Mucosa of descending colon (tissue), 3 donors: ENCODE measurements around the gene SH3PXD2A. TPM values are rescaled to one million over a fixed set of nuclear protein-coding genes. Genes with fewer than 3 reads are reported as not detected.

ENCODE experiments used
- ATAC-seq: fragments of 200-7000 bp; cut with Tn5 transposase; one replicate; pipeline ENCODE4 v1.9.1; 2020; ENCODE audit warnings: mild to moderate bottlenecking, moderate library complexity
- DNase-seq, 3 donors: peaks; one replicate each; pipeline ENCODE4 v3.0.0-alpha.2; 2020
- H3K36me3 ChIP-seq: fragments of 200-600 bp; one replicate; pipeline ENCODE4 v1.8.0; 2021; ENCODE audit warnings: low read depth, mild to moderate bottlenecking
- H3K4me1 ChIP-seq: fragments of 200-600 bp; one replicate; pipeline ENCODE4 v1.8.0; 2021; ENCODE audit warnings: low read depth, mild to moderate bottlenecking
- H3K4me3 ChIP-seq: fragments of 200-600 bp; one replicate; pipeline ENCODE4 v1.8.0; 2021; ENCODE audit warnings: mild to moderate bottlenecking
- H3K9me3 ChIP-seq: fragments of 200-600 bp; one replicate; pipeline ENCODE4 v1.8.0; 2021; ENCODE audit warnings: mild to moderate bottlenecking
- intact Hi-C, 2 donors: fragments of 100-400 bp; cut with DNase I in 1 of 2; cut with micrococcal nuclease in 1 of 2; formaldehyde crosslinking; loops; one replicate each; pipeline versions ENCODE4 v1.11.0 to v1.11.1; 2022; cut with DNase I, micrococcal nuclease
- total RNA-seq, 3 donors: library from RNA; stranded (reverse); fragmentation: NEBNext Ultra II Directional in 2 of 3; extraction: Animal tissue kit (Norgen Biotek cat#: 25700) in 2 of 3; gene quantifications; one replicate each; pipeline versions ENCODE4 v1.2.1 to v1.2.4, GENCODE V29; 2021 to 2023
- TF ChIP-seq, protein P1 (sequence below): fragments of 200-600 bp; IDR thresholded peaks from one replicate; pipeline ENCODE4 v1.8.0; 2022; ENCODE audit warnings: antibody characterized with exemption, mild to moderate bottlenecking
- donor health status: DM: no; HTN: no; CAD: no; lungs with moderate emphysema.
- donor health status: DM: no; HTN: no; CAD: no.
- donor health status: DM: no; HTN: yes; CAD: no.

SH3PXD2A gene
- total RNA-seq, 3 donors from 2014 or later, result 46.1 to 91.4 (median 60.6) TPM

DNA sequence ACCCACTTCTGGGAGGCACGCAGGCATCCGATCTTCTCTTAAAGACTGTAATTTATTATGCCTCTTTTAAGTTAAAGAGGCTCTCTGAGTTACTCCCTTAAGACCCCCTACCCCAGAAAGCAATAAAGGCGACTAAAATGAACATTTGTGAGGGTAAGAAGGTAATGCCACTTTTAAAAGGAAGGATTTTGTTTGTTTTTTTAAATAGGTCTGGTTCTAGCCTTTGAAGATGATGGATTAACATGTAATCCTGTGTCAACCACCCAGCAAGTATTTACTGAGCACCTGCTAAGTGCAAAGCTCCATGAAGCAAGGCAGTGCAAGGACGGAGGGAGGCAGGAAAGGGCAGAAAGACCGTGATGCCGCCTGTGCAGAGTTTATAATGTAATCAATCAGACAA, 26.1 kb downstream of the SH3PXD2A start:
- TF ChIP-seq, protein P1, sequence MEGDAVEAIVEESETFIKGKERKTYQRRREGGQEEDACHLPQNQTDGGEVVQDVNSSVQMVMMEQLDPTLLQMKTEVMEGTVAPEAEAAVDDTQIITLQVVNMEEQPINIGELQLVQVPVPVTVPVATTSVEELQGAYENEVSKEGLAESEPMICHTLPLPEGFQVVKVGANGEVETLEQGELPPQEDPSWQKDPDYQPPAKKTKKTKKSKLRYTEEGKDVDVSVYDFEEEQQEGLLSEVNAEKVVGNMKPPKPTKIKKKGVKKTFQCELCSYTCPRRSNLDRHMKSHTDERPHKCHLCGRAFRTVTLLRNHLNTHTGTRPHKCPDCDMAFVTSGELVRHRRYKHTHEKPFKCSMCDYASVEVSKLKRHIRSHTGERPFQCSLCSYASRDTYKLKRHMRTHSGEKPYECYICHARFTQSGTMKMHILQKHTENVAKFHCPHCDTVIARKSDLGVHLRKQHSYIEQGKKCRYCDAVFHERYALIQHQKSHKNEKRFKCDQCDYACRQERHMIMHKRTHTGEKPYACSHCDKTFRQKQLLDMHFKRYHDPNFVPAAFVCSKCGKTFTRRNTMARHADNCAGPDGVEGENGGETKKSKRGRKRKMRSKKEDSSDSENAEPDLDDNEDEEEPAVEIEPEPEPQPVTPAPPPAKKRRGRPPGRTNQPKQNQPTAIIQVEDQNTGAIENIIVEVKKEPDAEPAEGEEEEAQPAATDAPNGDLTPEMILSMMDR, result no peak
- DNase-seq, result no peak
- intact Hi-C loops, result no loop called here
- no peaks in the 10 kb centered on the region for H3K36me3 ChIP-seq
- no peak for ATAC-seq
- no peaks in the 10 kb centered on the region for H3K9me3 ChIP-seq
- peaks cover 21% of the 10 kb centered on the region for H3K4me1 ChIP-seq
- no peak overlapping the region for H3K4me3 ChIP-seq

DNA sequence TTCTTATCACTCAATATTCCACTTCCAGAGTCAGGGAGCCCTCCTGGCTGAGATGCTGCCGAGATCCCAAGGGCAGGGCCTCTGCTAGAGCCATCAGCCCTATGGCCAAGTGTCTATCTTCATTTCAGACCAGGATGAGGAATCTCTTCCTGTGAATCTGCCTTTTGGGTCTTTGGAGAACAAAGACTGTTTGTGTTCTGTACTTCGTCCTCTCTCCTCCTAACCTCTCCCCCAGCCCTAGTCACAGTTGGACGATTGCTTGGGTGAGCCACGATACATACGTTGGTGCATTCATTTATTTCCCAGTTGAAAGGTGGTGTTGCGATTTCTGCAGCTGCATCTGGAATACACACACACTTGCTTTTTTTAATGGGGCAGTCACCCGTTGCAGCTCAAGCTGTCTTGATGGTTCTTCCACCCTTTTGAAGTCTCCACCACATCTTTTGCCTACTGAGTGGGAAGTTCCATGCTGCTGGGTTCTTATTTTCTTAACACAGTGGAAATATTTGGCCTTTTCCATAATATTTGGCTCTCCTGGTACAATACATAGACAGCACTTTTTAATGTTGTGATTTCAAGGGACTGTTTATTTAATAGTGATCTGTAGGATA, 26.7 kb downstream of the SH3PXD2A start:
- intact Hi-C loops, result no loop called here
- no peaks in the 10 kb centered on the region for H3K9me3 ChIP-seq
- TF ChIP-seq, protein P1, result no peak
- DNase-seq, result no peak
- H3K36me3 ChIP-seq, result no peaks in the 10 kb centered on the region
- ATAC-seq, result peak; percentile 3
- no peak overlapping the region for H3K4me3 ChIP-seq
- peaks cover 21% of the 10 kb centered on the region for H3K4me1 ChIP-seq

DNA sequence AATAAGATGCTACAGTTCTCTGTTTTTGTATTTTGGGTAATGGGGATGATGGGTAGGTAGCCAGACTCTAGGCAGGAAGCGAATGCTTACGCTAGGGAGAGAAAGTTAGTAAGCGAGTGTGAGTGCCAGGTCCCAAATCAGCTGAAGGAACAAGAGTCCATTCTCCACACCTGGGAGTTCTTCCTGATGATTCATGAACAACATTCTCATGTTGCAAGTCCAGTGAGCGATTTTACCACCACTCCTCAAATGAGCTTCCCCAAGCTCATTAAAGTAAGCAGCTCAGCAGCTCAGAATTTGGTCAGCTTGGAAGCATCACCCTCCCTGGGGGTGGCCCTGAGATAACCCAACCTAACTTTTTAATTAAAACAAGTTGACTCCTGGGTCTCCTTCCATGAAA, 27.3 kb downstream of the SH3PXD2A start:
- H3K9me3 ChIP-seq, result no peaks in the 10 kb centered on the region
- peaks cover 21% of the 10 kb centered on the region for H3K4me1 ChIP-seq
- no peak overlapping the region for H3K4me3 ChIP-seq
- TF ChIP-seq, protein P1, result no peak
- H3K36me3 ChIP-seq, result no peaks in the 10 kb centered on the region
- peak; percentile 85 for ATAC-seq
- DNase-seq, result no peak
- intact Hi-C loops, result no loop called here

DNA sequence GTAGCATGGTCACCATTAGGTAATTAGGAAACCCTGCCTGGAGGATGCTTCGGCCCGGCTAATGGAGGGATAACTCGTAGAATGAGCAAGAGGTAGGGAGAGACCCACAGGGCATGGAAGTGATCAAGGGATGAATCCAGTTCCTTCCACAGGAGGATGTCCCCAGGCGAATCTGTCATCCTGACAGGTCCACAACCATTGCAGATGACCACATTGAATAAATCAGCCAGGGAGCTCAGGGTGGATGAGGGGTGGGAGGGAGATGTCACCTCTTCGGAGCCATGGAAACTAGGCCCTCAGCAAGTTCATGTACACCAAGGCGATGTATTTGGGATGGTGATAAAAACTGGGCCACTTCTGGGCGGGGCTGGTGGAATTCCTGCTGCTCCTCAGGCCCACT, 28.5 kb downstream of the SH3PXD2A start:
- DNase-seq, result no peak
- ATAC-seq, result no peak
- Histone ChIP-seq H3K36me3 (no peaks in the 10 kb centered on the region), H3K9me3 (no peaks in the 10 kb centered on the region), H3K4me3 (no peak overlapping the region), H3K4me1 (peaks cover 21% of the 10 kb centered on the region)
- TF ChIP-seq, protein P1, result no peak
- intact Hi-C loops, result no loop called here

DNA sequence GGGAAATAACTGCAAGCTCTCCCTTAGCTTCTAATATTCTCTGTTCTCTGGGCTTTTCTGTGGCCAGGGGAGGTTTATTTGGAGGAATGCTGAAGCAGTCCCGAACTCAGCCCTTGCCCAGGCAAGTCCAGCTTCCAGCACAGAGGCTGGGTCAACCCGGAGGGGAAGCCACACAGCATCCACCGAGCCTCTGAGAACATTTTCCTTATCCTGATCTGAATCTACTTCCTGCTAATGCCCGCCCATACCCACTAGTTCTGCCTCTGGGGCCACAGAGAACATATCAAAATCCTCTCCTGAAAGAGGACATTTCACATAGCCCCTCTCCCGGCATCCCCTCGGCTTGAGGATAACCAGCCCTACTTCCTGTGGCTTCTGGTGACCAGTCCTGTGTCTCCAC, 31.1 kb downstream of the SH3PXD2A start:
- intact Hi-C loops, result no loop called here
- TF ChIP-seq, protein P1, result no peak
- Histone ChIP-seq H3K36me3 (no peaks in the 10 kb centered on the region), H3K9me3 (no peaks in the 10 kb centered on the region), H3K4me1 (peaks cover 33% of the 10 kb centered on the region), H3K4me3 (no peak overlapping the region)
- DNase-seq (no peak), ATAC-seq (no peak)
